HG03103 (cell line): Measurements from ENCODE around the gene PRKAR1A.

Experiments used
- ATAC-seq: cut with Tn5 transposase; IDR thresholded peaks from one replicate; pipeline ENCODE4 v1.9.1; 2021; ENCODE audit warnings: low read depth; ENCODE audit not compliant: unreplicated experiment

PRKAR1A gene

GRCh38 chr17:68539548-68540467, 27.6 kb downstream of the PRKAR1A start:
- no peak for ATAC-seq

GRCh38 chr17:68540981-68541380, 28.8 kb downstream of the PRKAR1A start:
- ATAC-seq = no peak

- no peak for ATAC-seq
Measured at GRCh38 chr17:68541816-68542215, 29.6 kb downstream of the PRKAR1A start.

- ATAC-seq = no peak
Measured at GRCh38 chr17:68542698-68543463, 30.7 kb downstream of the PRKAR1A start.

GRCh38 chr17:68544111-68544915, 32.1 kb downstream of the PRKAR1A start:
- no peak for ATAC-seq

- no peak for ATAC-seq
Measured at GRCh38 chr17:68556551-68556950, 44.3 kb downstream of the PRKAR1A start.

GRCh38 chr17:68559316-68559715, 47.1 kb downstream of the PRKAR1A start:
- no peak for ATAC-seq

GRCh38 chr17:68560966-68561720, 48.9 kb downstream of the PRKAR1A start:
- ATAC-seq = no peak

GRCh38 chr17:68562736-68563135, 50.5 kb downstream of the PRKAR1A start:
- ATAC-seq = no peak

GRCh38 chr17:68564415-68565111, 52.3 kb downstream of the PRKAR1A start:
- ATAC-seq = no peak

- ATAC-seq = no peak
Measured at GRCh38 chr17:68565661-68566441, 53.6 kb downstream of the PRKAR1A start.

GRCh38 chr17:68566442-68566738, 54.2 kb downstream of the PRKAR1A start:
- no peak for ATAC-seq

GRCh38 chr17:68567035-68567434, 54.8 kb downstream of the PRKAR1A start:
- no peak for ATAC-seq

GRCh38 chr17:68567581-68567980, 55.4 kb downstream of the PRKAR1A start:
- ATAC-seq = no peak

GRCh38 chr17:68568581-68568980, 56.4 kb downstream of the PRKAR1A start:
- ATAC-seq = no peak

- no peak for ATAC-seq
Measured at GRCh38 chr17:68569346-68569745, 57.1 kb downstream of the PRKAR1A start.

GRCh38 chr17:68570526-68570925, 58.3 kb downstream of the PRKAR1A start:
- ATAC-seq = no peak

GRCh38 chr17:68572138-68572842, 60.1 kb downstream of the PRKAR1A start:
- no peak for ATAC-seq
